Spleen (tissue), 11 donors: Measurements from ENCODE around the gene COL5A1. TPM values are rescaled to one million over a fixed set of nuclear protein-coding genes. Genes with fewer than 3 reads are reported as not detected.

Experiments
- DNase-seq: peaks from one replicate; pipeline ENCODE4 v3.0.0-alpha.2; 2020
- H3K27ac ChIP-seq, 8 donors: fragments of 200-600 bp; sonication (generic) in 7 of 8; 1 replicate in 4 of 8; 2 replicates in 4 of 8; pipeline versions ENCODE4 v1.5.0 to v1.8.0; 2016 to 2021; ENCODE audit warnings: inconsistent platforms in 4 of 8, mild to moderate bottlenecking in 4 of 8, moderate library complexity in 1 of 8
- H3K27me3 ChIP-seq, 7 donors: fragments of 200-600 bp; sonication (generic) in 6 of 7; replicated peaks in 1 of 7; 1 replicate in 4 of 7; 2 replicates in 3 of 7; pipeline versions ENCODE4 v1.5.0 to v1.8.0; 2016 to 2021; ENCODE audit warnings: inconsistent platforms in 3 of 7, mild to moderate bottlenecking in 1 of 7
- H3K36me3 ChIP-seq, 6 donors: fragments of 200-600 bp; sonication (generic) in 5 of 6; 1 replicate in 4 of 6; 2 replicates in 2 of 6; pipeline versions ENCODE4 v1.5.0 to v1.8.0; 2016 to 2021; ENCODE audit warnings: inconsistent platforms in 2 of 6
- H3K4me1 ChIP-seq, 6 donors: fragments of 200-600 bp; sonication (generic) in 5 of 6; 1 replicate in 3 of 6; 2 replicates in 3 of 6; pipeline versions ENCODE4 v1.5.0 to v1.8.0; 2016 to 2021; ENCODE audit warnings: inconsistent platforms in 3 of 6
- H3K4me3 ChIP-seq, 8 donors: fragments of 200-600 bp; sonication (generic) in 7 of 8; 1 replicate in 4 of 8; 2 replicates in 4 of 8; pipeline versions ENCODE4 v1.5.0 to v1.8.0; 2016 to 2021; ENCODE audit warnings: inconsistent platforms in 4 of 8, mild to moderate bottlenecking in 4 of 8, moderate library complexity in 2 of 8
- H3K9me3 ChIP-seq, 8 donors: fragments of 200-600 bp; sonication (generic) in 7 of 8; 1 replicate in 4 of 8; 2 replicates in 4 of 8; pipeline versions ENCODE4 v1.5.0 to v1.8.0; 2016 to 2021; ENCODE audit warnings: inconsistent platforms in 4 of 8
- POLR2A ChIP-seq, 3 donors: fragments of 450-650 bp; IDR thresholded peaks; one replicate each; pipeline ENCODE4 v1.5.1; 2017; ENCODE audit warnings: antibody characterized with exemption in 3 of 3, mild to moderate bottlenecking in 1 of 3
- POLR2AphosphoS5 ChIP-seq, 3 donors: sonication (generic); formaldehyde crosslinking; IDR thresholded peaks; one replicate each; pipeline ENCODE4 v1.5.1; 2017; ENCODE audit warnings: antibody characterized with exemption in 3 of 3
- WGBS, 5 donors: extraction: QIAGEN DNeasy Blood & Tissue Kit in 3 of 5; methylation state at CpG; one replicate each; pipeline versions ENCODE4 v1.1.5 to v1.1.7; 2013 to 2018; 5-methylcytosine and 5-hydroxymethylcytosine counted together
- intact Hi-C: fragments of 100-400 bp; cut with DNase I; formaldehyde crosslinking; loops from one replicate; pipeline ENCODE4 v1.15.0; 2023; ENCODE audit warnings: low total_unique reads
- polyA plus RNA-seq, 3 donors: library from polyadenylated mRNA; stranded (reverse); fragments of 200-250 nt; gene quantifications; one replicate each; pipeline ENCODE4 v1.2.1, GENCODE V29; 2013
- total RNA-seq, 7 donors: library from RNA; depleted of rRNA in 3 of 7; stranded (reverse); fragments of >200 nt in 3 of 7; fragmentation: NEBNext Ultra II Directional in 4 of 7; extraction: Animal tissue kit (Norgen Biotek cat#: 25700) in 4 of 7; gene quantifications; one replicate each; pipeline versions ENCODE4 v1.1.0 to v1.2.1, GENCODE V29; 2016 to 2021
- TF ChIP-seq, protein P1 (sequence below), 11 experiments: fragments of 200-600 bp in 7 of 11; fragments of 450-650 bp in 4 of 11; sonication (generic) in 4 of 11; IDR thresholded peaks in 8 of 11; conservative IDR thresholded peaks in 3 of 11; 1 replicate in 7 of 11; 2 replicates in 4 of 11; pipeline versions ENCODE4 v1.4.0 to v1.8.0; 2016 to 2021; ENCODE audit warnings: antibody characterized with exemption in 11 of 11, inconsistent platforms in 4 of 11, mild to moderate bottlenecking in 1 of 11
- donor health status: healthy with polysubstance abuse.
- donor health status: DM: no; HTN: no; CAD: no; lungs with moderate emphysema.
- donor health status: DM: no; HTN: no; CAD: no.
- donor health status: Bipolar disorder and iron deficiency.
- donor health status: healthy.
- donor health status: DM: no; HTN: no; CAD: no.
- donor health status: DM: yes; HTN: yes; CAD: no.

Gene COL5A1
- total and polyA plus RNA-seq, 10 donors = 2.6 to 50.6 (median 23.7) TPM

DNA sequence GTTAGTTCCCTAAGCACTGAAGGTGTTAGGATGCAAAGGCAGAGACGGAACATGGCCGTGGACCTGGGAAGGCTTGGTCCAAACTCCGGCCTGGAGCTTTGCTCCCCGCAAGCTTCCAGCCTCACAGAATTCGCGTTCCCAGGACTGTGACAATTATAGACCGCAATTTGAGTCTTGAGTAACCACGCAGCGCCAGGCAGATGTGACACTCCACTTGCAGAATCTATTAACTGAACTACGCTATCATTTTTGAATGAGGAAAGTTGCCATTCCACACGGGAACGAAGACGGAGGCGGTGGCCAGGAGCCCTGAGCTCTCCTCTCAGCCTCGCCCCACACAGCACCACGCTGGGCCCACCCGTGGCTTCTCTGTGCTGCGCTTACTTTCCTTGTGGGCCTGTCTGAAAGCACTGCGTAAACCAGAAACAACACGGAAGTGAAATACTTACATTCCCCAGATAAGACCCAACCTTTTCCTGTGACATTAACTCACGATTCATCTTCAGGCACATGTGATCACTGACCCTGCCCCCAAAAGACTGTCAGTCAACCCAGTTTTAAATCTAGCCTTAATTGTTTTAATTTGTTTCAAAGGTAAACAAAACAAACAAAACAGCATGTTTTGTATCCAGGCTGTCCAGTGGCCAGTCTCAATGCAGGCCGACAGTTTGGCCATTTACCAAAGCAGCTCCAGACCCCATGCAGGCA, 16.1 kb upstream of the COL5A1 start:
- H3K27ac ChIP-seq = no peak overlapping the region
- 72 to 88% (median 83%) methylated on average over 22 of the region's 22 CpGs for WGBS, 5 donors
- intact Hi-C loops = no loop called here
- peak; percentile 37 for DNase-seq
- H3K9me3 ChIP-seq = no peaks in the 10 kb centered on the region
- H3K27me3 ChIP-seq = peaks cover 0 to 16% (median 0%) of the 10 kb centered on the region in 7 donors
- H3K4me1 ChIP-seq = peaks cover 0 to 11% (median 0%) of the 10 kb centered on the region in 6 donors
- TF ChIP-seq POLR2A (IDR thresholded peaks at IDR 0.05) = no peak
- TF ChIP-seq, protein P1, sequence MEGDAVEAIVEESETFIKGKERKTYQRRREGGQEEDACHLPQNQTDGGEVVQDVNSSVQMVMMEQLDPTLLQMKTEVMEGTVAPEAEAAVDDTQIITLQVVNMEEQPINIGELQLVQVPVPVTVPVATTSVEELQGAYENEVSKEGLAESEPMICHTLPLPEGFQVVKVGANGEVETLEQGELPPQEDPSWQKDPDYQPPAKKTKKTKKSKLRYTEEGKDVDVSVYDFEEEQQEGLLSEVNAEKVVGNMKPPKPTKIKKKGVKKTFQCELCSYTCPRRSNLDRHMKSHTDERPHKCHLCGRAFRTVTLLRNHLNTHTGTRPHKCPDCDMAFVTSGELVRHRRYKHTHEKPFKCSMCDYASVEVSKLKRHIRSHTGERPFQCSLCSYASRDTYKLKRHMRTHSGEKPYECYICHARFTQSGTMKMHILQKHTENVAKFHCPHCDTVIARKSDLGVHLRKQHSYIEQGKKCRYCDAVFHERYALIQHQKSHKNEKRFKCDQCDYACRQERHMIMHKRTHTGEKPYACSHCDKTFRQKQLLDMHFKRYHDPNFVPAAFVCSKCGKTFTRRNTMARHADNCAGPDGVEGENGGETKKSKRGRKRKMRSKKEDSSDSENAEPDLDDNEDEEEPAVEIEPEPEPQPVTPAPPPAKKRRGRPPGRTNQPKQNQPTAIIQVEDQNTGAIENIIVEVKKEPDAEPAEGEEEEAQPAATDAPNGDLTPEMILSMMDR (IDR thresholded peaks at IDR 0.05 in 8 of 11, conservative IDR thresholded peaks at IDR 0.05 in 3 of 11) = no peak
- no peak for TF ChIP-seq POLR2AphosphoS5 (IDR thresholded peaks at IDR 0.05)
- no peak overlapping the region for H3K4me3 ChIP-seq
- no peaks in the 10 kb centered on the region for H3K36me3 ChIP-seq

DNA sequence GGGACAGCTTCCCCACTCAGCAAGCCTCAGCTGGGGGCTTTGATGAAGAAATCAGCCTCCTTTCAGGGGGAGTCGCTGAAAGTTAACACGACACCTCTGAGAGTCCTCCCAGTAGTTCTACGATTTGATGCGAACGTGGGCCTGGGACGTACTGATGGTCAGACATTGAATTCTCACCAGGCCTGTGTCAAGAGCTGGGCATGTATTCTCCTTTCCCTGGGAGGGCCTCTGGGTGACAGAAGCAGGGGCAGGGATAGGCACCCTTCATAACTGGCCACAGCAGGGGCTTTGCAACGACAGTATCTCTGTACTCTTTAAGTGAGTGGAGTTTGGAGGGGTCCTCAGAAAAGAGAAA, 15.6 kb upstream of the COL5A1 start:
- intact Hi-C loops = no loop called here
- peaks cover 0 to 11% (median 0%) of the 10 kb centered on the region in 6 donors for H3K4me1 ChIP-seq

DNA sequence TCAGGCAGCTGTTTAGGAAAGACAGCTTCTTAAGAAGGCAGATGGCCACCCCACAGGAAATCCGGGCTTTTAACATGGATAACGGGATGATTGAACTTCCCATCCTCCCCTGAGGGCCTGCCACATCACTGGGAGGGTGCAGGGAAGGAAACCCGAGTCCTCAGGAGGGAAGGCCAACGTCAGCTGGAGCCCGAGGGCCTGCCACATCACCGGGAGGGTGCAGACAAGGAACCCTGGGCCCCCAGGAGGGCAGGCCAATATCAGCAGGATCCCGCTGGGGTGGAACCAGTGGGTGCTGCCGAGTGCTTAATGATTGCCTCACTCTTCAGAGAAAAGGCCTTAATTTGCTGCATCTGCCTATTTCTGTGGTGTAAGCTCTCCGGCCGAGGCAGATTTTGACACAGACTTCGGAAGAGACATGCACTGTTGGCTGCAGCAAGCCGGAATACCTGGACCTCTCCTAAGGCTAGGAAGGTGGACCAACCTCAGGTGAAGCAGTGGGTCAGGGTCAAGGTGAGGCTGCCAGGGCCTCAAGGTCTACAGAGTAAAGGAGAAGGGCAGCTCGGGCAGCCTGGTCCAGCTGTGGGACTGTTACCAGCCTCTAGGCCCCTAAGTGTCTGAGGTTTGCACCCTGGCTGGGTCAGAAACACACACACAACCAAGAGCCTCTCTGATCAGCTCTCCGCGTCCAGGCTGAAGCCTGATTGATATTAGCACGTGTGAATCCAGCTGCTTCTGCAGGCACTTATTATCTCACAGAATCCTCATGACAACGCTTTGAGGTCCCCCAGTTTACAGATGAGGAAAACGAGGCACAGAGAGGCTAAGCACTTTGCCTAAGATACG, 14.8 kb upstream of the COL5A1 start:
- DNase-seq = peak; percentile 31
- no peaks in the 10 kb centered on the region for H3K36me3 ChIP-seq
- H3K4me3 ChIP-seq = no peak overlapping the region
- peaks cover 0 to 9% (median 0%) of the 10 kb centered on the region in 7 donors for H3K27me3 ChIP-seq
- WGBS, 5 donors = 71 to 84% (median 76%) methylated on average over 17 to 19 of the region's 19 CpGs
- no peak for TF ChIP-seq POLR2A (IDR thresholded peaks at IDR 0.05)
- no peak for TF ChIP-seq POLR2AphosphoS5 (IDR thresholded peaks at IDR 0.05)
- TF ChIP-seq, protein P1 (IDR thresholded peaks at IDR 0.05 in 8 of 11, conservative IDR thresholded peaks at IDR 0.05 in 3 of 11) = no peak
- intact Hi-C loops = no loop called here
- no peaks in the 10 kb centered on the region for H3K9me3 ChIP-seq
- peaks cover 0 to 11% (median 0%) of the 10 kb centered on the region in 6 donors for H3K4me1 ChIP-seq
- no peak overlapping the region for H3K27ac ChIP-seq

More for the DNA sequence above, 15.6 kb upstream of the COL5A1 start:
- TF ChIP-seq, protein P1 (IDR thresholded peaks at IDR 0.05 in 8 of 11, conservative IDR thresholded peaks at IDR 0.05 in 3 of 11) = no peak
- no peak for TF ChIP-seq POLR2A (IDR thresholded peaks at IDR 0.05)
- no peak for TF ChIP-seq POLR2AphosphoS5 (IDR thresholded peaks at IDR 0.05)
- Histone ChIP-seq H3K9me3 (no peaks in the 10 kb centered on the region), H3K27me3 (peaks cover 0 to 15% (median 0%) of the 10 kb centered on the region in 7 donors), H3K27ac (no peak overlapping the region), H3K4me3 (no peak overlapping the region), H3K36me3 (no peaks in the 10 kb centered on the region)
- WGBS, 5 donors = 81 to 87% (median 87%) methylated on average over 7 of the region's 7 CpGs
- DNase-seq = no peak
